ENCODE results near the gene DSEL.

The DSEL gene

GRCh38 chr18:67511840-67512239, 4.7 kb downstream of the DSEL start:
- Histone ChIP-seq H3K4me1 (ENCODE audit: control insufficient read depth in 2 of 2, insufficient read depth in 1 of 2, low read depth in 1 of 2, low read length in 2 of 2) (no peaks in the 10 kb centered on the region), H3K27ac (replicated peaks; ENCODE audit: low read length) (no peak overlapping the region), H2BK120ac (ENCODE audit: low read depth, low read length) (no peak overlapping the region), H4K8ac (ENCODE audit: low read depth, low read length) (no peak overlapping the region), H3K79me1 (ENCODE audit: low read depth, low read length) (no peaks in the 10 kb centered on the region), H4K91ac (ENCODE audit: low read depth, low read length, poor library complexity) (no peak overlapping the region), H3K14ac (ENCODE audit: low read length) (no peak overlapping the region), H2AFZ (ENCODE audit: low read length) (no peak overlapping the region), H3K9me3 (replicated peaks in 1 of 2; ENCODE audit: control insufficient read depth in 2 of 2, insufficient read depth in 1 of 2, low read depth in 1 of 2, low read length in 2 of 2) (peaks cover 0 to 23% of the 10 kb centered on the region in 2 donors), H3K4me2 (ENCODE audit: insufficient read depth, low read length, poor library complexity, severe bottlenecking) (no peak overlapping the region), H3K4ac (ENCODE audit: low read length) (no peak overlapping the region), H3K36me3 (replicated peaks in 1 of 2; ENCODE audit: control insufficient read depth in 2 of 2, insufficient read depth in 2 of 2, low read length in 2 of 2) (peaks cover 6 to 40% of the 10 kb centered on the region in 2 donors), H2BK12ac (ENCODE audit: low read length) (no peak overlapping the region), H3K23ac (ENCODE audit: low read depth, low read length, poor library complexity) (no peak overlapping the region), H2AK5ac (ENCODE audit: low read depth, low read length) (no peak overlapping the region), H3K18ac (ENCODE audit: low read length) (no peak overlapping the region), H3K9ac (ENCODE audit: low read depth, low read length, poor library complexity) (no peak overlapping the region), H3K27me3 (ENCODE audit: control insufficient read depth in 3 of 3, insufficient read depth in 3 of 3, low read depth in 1 of 3, low read length in 3 of 3) (no peaks in the 10 kb centered on the region), H2BK15ac (ENCODE audit: low read length) (no peak overlapping the region), H3K4me3 (ENCODE audit: low read length in 2 of 2) (no peak overlapping the region), H2BK5ac (ENCODE audit: low read length) (no peak overlapping the region)
- WGBS, 2 donors (ENCODE audit: extremely low coverage in 2 of 2, insufficient read length in 2 of 2, insufficient replicate concordance in 1 of 2): no CpG with 5 or more reads among the region's 6 CpGs
- no peak for DNase-seq (ENCODE audit: low spot score)

GRCh38 chr18:67510831-67511230, 5.7 kb downstream of the DSEL start:
- Histone ChIP-seq H3K9ac (ENCODE audit: low read depth, low read length, poor library complexity) (no peak overlapping the region), H2BK12ac (ENCODE audit: low read length) (no peak overlapping the region), H3K27me3 (ENCODE audit: control insufficient read depth in 3 of 3, insufficient read depth in 3 of 3, low read depth in 1 of 3, low read length in 3 of 3) (no peaks in the 10 kb centered on the region), H3K14ac (ENCODE audit: low read length) (no peak overlapping the region), H3K4me1 (ENCODE audit: control insufficient read depth in 2 of 2, insufficient read depth in 1 of 2, low read depth in 1 of 2, low read length in 2 of 2) (no peaks in the 10 kb centered on the region), H3K4ac (ENCODE audit: low read length) (no peak overlapping the region), H3K18ac (ENCODE audit: low read length) (no peak overlapping the region), H2BK5ac (ENCODE audit: low read length) (no peak overlapping the region), H3K9me3 (replicated peaks in 1 of 2; ENCODE audit: control insufficient read depth in 2 of 2, insufficient read depth in 1 of 2, low read depth in 1 of 2, low read length in 2 of 2) (peaks cover 0 to 25% of the 10 kb centered on the region in 2 donors), H2BK120ac (ENCODE audit: low read depth, low read length) (no peak overlapping the region), H3K36me3 (replicated peaks in 1 of 2; ENCODE audit: control insufficient read depth in 2 of 2, insufficient read depth in 2 of 2, low read length in 2 of 2) (peaks cover 6 to 40% of the 10 kb centered on the region in 2 donors), H2BK15ac (ENCODE audit: low read length) (no peak overlapping the region), H4K91ac (ENCODE audit: low read depth, low read length, poor library complexity) (no peak overlapping the region), H3K4me3 (ENCODE audit: low read length in 2 of 2) (no peak overlapping the region), H3K27ac (replicated peaks; ENCODE audit: low read length) (no peak overlapping the region), H3K79me1 (ENCODE audit: low read depth, low read length) (no peaks in the 10 kb centered on the region), H3K4me2 (ENCODE audit: insufficient read depth, low read length, poor library complexity, severe bottlenecking) (no peak overlapping the region), H2AFZ (ENCODE audit: low read length) (no peak overlapping the region), H4K8ac (ENCODE audit: low read depth, low read length) (no peak overlapping the region), H3K23ac (ENCODE audit: low read depth, low read length, poor library complexity) (no peak overlapping the region), H2AK5ac (ENCODE audit: low read depth, low read length) (no peak overlapping the region)
- WGBS, 2 donors (ENCODE audit: extremely low coverage in 2 of 2, insufficient read length in 2 of 2, insufficient replicate concordance in 1 of 2): no CpG with 5 or more reads among the region's 3 CpGs
- DNase-seq (ENCODE audit: low spot score): no peak

- Histone ChIP-seq H3K9ac (ENCODE audit: low read depth, low read length, poor library complexity) (no peak overlapping the region), H3K27me3 (ENCODE audit: control insufficient read depth in 3 of 3, insufficient read depth in 3 of 3, low read depth in 1 of 3, low read length in 3 of 3) (no peaks in the 10 kb centered on the region), H3K27ac (replicated peaks; ENCODE audit: low read length) (no peak overlapping the region), H2BK120ac (ENCODE audit: low read depth, low read length) (no peak overlapping the region), H2BK5ac (ENCODE audit: low read length) (no peak overlapping the region), H3K4me2 (ENCODE audit: insufficient read depth, low read length, poor library complexity, severe bottlenecking) (no peak overlapping the region), H2BK15ac (ENCODE audit: low read length) (no peak overlapping the region), H3K9me3 (replicated peaks in 1 of 2; ENCODE audit: control insufficient read depth in 2 of 2, insufficient read depth in 1 of 2, low read depth in 1 of 2, low read length in 2 of 2) (peaks cover 0 to 25% of the 10 kb centered on the region in 2 donors), H2AFZ (ENCODE audit: low read length) (no peak overlapping the region), H2AK5ac (ENCODE audit: low read depth, low read length) (no peak overlapping the region), H2BK12ac (ENCODE audit: low read length) (no peak overlapping the region), H3K4ac (ENCODE audit: low read length) (no peak overlapping the region), H3K4me3 (ENCODE audit: low read length in 2 of 2) (no peak overlapping the region), H3K4me1 (ENCODE audit: control insufficient read depth in 2 of 2, insufficient read depth in 1 of 2, low read depth in 1 of 2, low read length in 2 of 2) (no peaks in the 10 kb centered on the region), H3K23ac (ENCODE audit: low read depth, low read length, poor library complexity) (no peak overlapping the region), H4K8ac (ENCODE audit: low read depth, low read length) (no peak overlapping the region), H3K79me1 (ENCODE audit: low read depth, low read length) (no peaks in the 10 kb centered on the region), H3K18ac (ENCODE audit: low read length) (no peak overlapping the region), H3K14ac (ENCODE audit: low read length) (no peak overlapping the region), H4K91ac (ENCODE audit: low read depth, low read length, poor library complexity) (no peak overlapping the region), H3K36me3 (replicated peaks in 1 of 2; ENCODE audit: control insufficient read depth in 2 of 2, insufficient read depth in 2 of 2, low read length in 2 of 2) (peaks cover 6 to 39% of the 10 kb centered on the region in 2 donors)
- no CpG with 5 or more reads among the region's 6 CpGs for WGBS, 2 donors (ENCODE audit: extremely low coverage in 2 of 2, insufficient read length in 2 of 2, insufficient replicate concordance in 1 of 2)
- no peak for DNase-seq (ENCODE audit: low spot score)
These were observed 6.7 kb downstream of the DSEL start for GRCh38 chr18:67509741-67510391.

- H2BK15ac ChIP-seq (ENCODE audit: low read length): no peak overlapping the region
- no CpG with 5 or more reads among the region's 2 CpGs for WGBS, 2 donors (ENCODE audit: extremely low coverage in 2 of 2, insufficient read length in 2 of 2, insufficient replicate concordance in 1 of 2)
- H3K9ac ChIP-seq (ENCODE audit: low read depth, low read length, poor library complexity): no peak overlapping the region
- H2BK5ac ChIP-seq (ENCODE audit: low read length): no peak overlapping the region
- peaks cover 0 to 16% of the 10 kb centered on the region in 2 donors for H3K9me3 ChIP-seq (replicated peaks in 1 of 2; ENCODE audit: control insufficient read depth in 2 of 2, insufficient read depth in 1 of 2, low read depth in 1 of 2, low read length in 2 of 2)
- peaks cover 0 to 2% of the 10 kb centered on the region in 2 donors for H3K4me1 ChIP-seq (ENCODE audit: control insufficient read depth in 2 of 2, insufficient read depth in 1 of 2, low read depth in 1 of 2, low read length in 2 of 2)
- H2BK12ac ChIP-seq (ENCODE audit: low read length): no peak overlapping the region
- no peak overlapping the region for H3K4me3 ChIP-seq (ENCODE audit: low read length in 2 of 2)
- peaks cover 3 to 21% of the 10 kb centered on the region in 2 donors for H3K36me3 ChIP-seq (replicated peaks in 1 of 2; ENCODE audit: control insufficient read depth in 2 of 2, insufficient read depth in 2 of 2, low read length in 2 of 2)
- H3K4ac ChIP-seq (ENCODE audit: low read length): no peak overlapping the region
- no peak overlapping the region for H4K8ac ChIP-seq (ENCODE audit: low read depth, low read length)
- no peaks in the 10 kb centered on the region for H3K79me1 ChIP-seq (ENCODE audit: low read depth, low read length)
- H2AFZ ChIP-seq (ENCODE audit: low read length): no peak overlapping the region
- no peak overlapping the region for H3K4me2 ChIP-seq (ENCODE audit: insufficient read depth, low read length, poor library complexity, severe bottlenecking)
- H3K14ac ChIP-seq (ENCODE audit: low read length): no peak overlapping the region
- H2BK120ac ChIP-seq (ENCODE audit: low read depth, low read length): no peak overlapping the region
- H3K23ac ChIP-seq (ENCODE audit: low read depth, low read length, poor library complexity): no peak overlapping the region
- H4K91ac ChIP-seq (ENCODE audit: low read depth, low read length, poor library complexity): no peak overlapping the region
- DNase-seq (ENCODE audit: low spot score): no peak
- H3K18ac ChIP-seq (ENCODE audit: low read length): no peak overlapping the region
- H3K27me3 ChIP-seq (ENCODE audit: control insufficient read depth in 3 of 3, insufficient read depth in 3 of 3, low read depth in 1 of 3, low read length in 3 of 3): no peaks in the 10 kb centered on the region
- no peak overlapping the region for H2AK5ac ChIP-seq (ENCODE audit: low read depth, low read length)
- H3K27ac ChIP-seq (replicated peaks; ENCODE audit: low read length): no peak overlapping the region
These were observed 8.4 kb downstream of the DSEL start for GRCh38 chr18:67508146-67508545.

Data from neuronal stem cell (in vitro differentiated cells).